Liver (tissue), 9 donors: ENCODE data around the gene OGT. TPM values are rescaled to one million over a fixed set of nuclear protein-coding genes. Genes with fewer than 3 reads are reported as not detected.

Experiments
- DNase-seq: peaks from one replicate; pipeline ENCODE4 v3.0.0-alpha.2; 2017; ENCODE audit warnings: low spot score
- H3K27ac ChIP-seq, 2 donors: one replicate each; pipeline ENCODE4 v1.7.0; 2013; ENCODE audit warnings: inconsistent platforms in 2 of 2, low read length in 2 of 2, control low read depth in 1 of 2, low read depth in 1 of 2, mild to moderate bottlenecking in 1 of 2
- H3K27me3 ChIP-seq, 4 donors: one replicate each; pipeline versions ENCODE4 v1.6.1 to v1.7.0; 2013; ENCODE audit warnings: low read length in 3 of 4, inconsistent platforms in 1 of 4, mild to moderate bottlenecking in 1 of 4, moderate library complexity in 1 of 4; ENCODE audit not compliant: control insufficient read depth in 4 of 4, insufficient read depth in 4 of 4
- H3K36me3 ChIP-seq, 4 donors: one replicate each; pipeline versions ENCODE4 v1.6.1 to v1.7.0; 2013; ENCODE audit warnings: low read length in 3 of 4, mild to moderate bottlenecking in 3 of 4, low read depth in 1 of 4, moderate library complexity in 1 of 4; ENCODE audit not compliant: control insufficient read depth in 4 of 4, insufficient read depth in 3 of 4
- H3K4me1 ChIP-seq, 4 donors: one replicate each; pipeline versions ENCODE4 v1.6.1 to v1.7.0; 2013; ENCODE audit warnings: low read length in 3 of 4, mild to moderate bottlenecking in 3 of 4, moderate library complexity in 1 of 4; ENCODE audit not compliant: control insufficient read depth in 4 of 4, insufficient read depth in 4 of 4
- H3K4me3 ChIP-seq, 3 donors: one replicate each; pipeline versions ENCODE4 v1.6.1 to v1.7.0; 2013; ENCODE audit warnings: low read length in 3 of 3, control low read depth in 1 of 3, low read depth in 1 of 3, mild to moderate bottlenecking in 1 of 3
- H3K9ac ChIP-seq, 2 donors: one replicate each; pipeline ENCODE4 v1.7.0; 2013; ENCODE audit warnings: low read length in 2 of 2, mild to moderate bottlenecking in 2 of 2, moderate library complexity in 2 of 2, control low read depth in 1 of 2, low read depth in 1 of 2
- H3K9me3 ChIP-seq, 4 donors: one replicate each; pipeline versions ENCODE4 v1.6.1 to v1.7.0; 2013; ENCODE audit warnings: low read length in 3 of 4; ENCODE audit not compliant: control insufficient read depth in 4 of 4
- CTCF ChIP-seq: fragments of 150-350 bp; IDR thresholded peaks from 2 replicates; pipeline ENCODE4 v1.5.1; 2017; ENCODE audit warnings: improper control_type of control experiment, low read depth, low read length; ENCODE audit not compliant: missing input control
- FOXA1 ChIP-seq: IDR thresholded peaks from 2 replicates; pipeline ENCODE4 v1.6.1; 2016; ENCODE audit warnings: antibody characterized with exemption
- FOXA2 ChIP-seq: IDR thresholded peaks from 2 replicates; pipeline ENCODE4 v1.6.1; 2016; ENCODE audit warnings: antibody characterized with exemption
- HNF4A ChIP-seq, 2 donors: conservative IDR thresholded peaks; 2 replicates each; pipeline ENCODE4 v1.6.1; 2016; ENCODE audit warnings: antibody characterized with exemption in 2 of 2, mild to moderate bottlenecking in 2 of 2
- HNF4G ChIP-seq: IDR thresholded peaks from 2 replicates; pipeline ENCODE4 v1.6.1; 2016; ENCODE audit warnings: antibody characterized with exemption
- MAX ChIP-seq: IDR thresholded peaks from 2 replicates; pipeline ENCODE4 v1.6.1; 2016; ENCODE audit warnings: antibody characterized with exemption
- RAD21 ChIP-seq, 2 donors: IDR thresholded peaks; 2 replicates each; pipeline ENCODE4 v1.6.1; 2016; ENCODE audit warnings: antibody characterized with exemption in 2 of 2, mild to moderate bottlenecking in 2 of 2
- YY1 ChIP-seq: IDR thresholded peaks from 2 replicates; pipeline ENCODE4 v1.6.1; 2016; ENCODE audit warnings: antibody characterized with exemption, mild to moderate bottlenecking
- ZBTB33 ChIP-seq: IDR thresholded peaks from 2 replicates; pipeline ENCODE4 v1.6.1; 2016; ENCODE audit warnings: antibody characterized with exemption
- WGBS: extraction: QIAGEN DNeasy Blood & Tissue Kit; methylation state at CpG from one replicate; pipeline ENCODE4 v1.1.7; 2013; 5-methylcytosine and 5-hydroxymethylcytosine counted together
- polyA plus RNA-seq, 2 donors: library from polyadenylated mRNA; stranded (reverse) in 1 of 2; unstranded in 1 of 2; fragments of 200-250 nt in 1 of 2; fragments of >200 nt in 1 of 2; fragmentation: Nextera tagmentation in 1 of 2; extraction: Ambion mirVana in 1 of 2; gene quantifications; one replicate each; pipeline versions ENCODE4 v1.2.1 to v1.2.3, GENCODE V29; 2013 to 2015
- total RNA-seq, 2 donors: library from RNA; depleted of rRNA; stranded (reverse); fragments of >200 nt; gene quantifications; one replicate each; pipeline ENCODE4 v1.2.3, GENCODE V29; 2014
- TF ChIP-seq, protein P1 (sequence below): IDR thresholded peaks from 2 replicates; pipeline ENCODE4 v1.6.1; 2016; ENCODE audit warnings: antibody characterized with exemption, mild to moderate bottlenecking
- donor health status: healthy.
- donor health status: healthy.
- donor health status: healthy.
- donor health status: healthy.
- donor health status: healthy.

OGT gene
- total and polyA plus RNA-seq, 4 donors = 10.8 to 72.7 (median 47.3) TPM

GRCh38 chrX:71622032-71622575 lies 89.2 kb downstream of the OGT start:
- TF ChIP-seq FOXA1 = no peak
- TF ChIP-seq MAX = no peak
- TF ChIP-seq RAD21 (IDR thresholded peaks at IDR 0.05) = no peak
- peaks cover 0 to 3% (median 0%) of the 10 kb centered on the region in 4 donors for H3K9me3 ChIP-seq
- H3K36me3 ChIP-seq = no peaks in the 10 kb centered on the region
- WGBS = 82% methylated on average over 9 of the region's 9 CpGs
- no peak overlapping the region for H3K4me3 ChIP-seq
- no peaks in the 10 kb centered on the region for H3K27me3 ChIP-seq
- H3K4me1 ChIP-seq = peaks cover 0 to 7% (median 1%) of the 10 kb centered on the region in 4 donors
- DNase-seq = no peak
- H3K9ac ChIP-seq = no peak overlapping the region
- H3K27ac ChIP-seq = no peak overlapping the region

GRCh38 chrX:71622576-71623450 lies 89.9 kb downstream of the OGT start:
- no peak for TF ChIP-seq HNF4G
- TF ChIP-seq FOXA2 = no peak
- peak; percentile 9 for TF ChIP-seq CTCF
- TF ChIP-seq HNF4A (conservative IDR thresholded peaks at IDR 0.05) = no peak
- DNase-seq = no peak
- H3K36me3 ChIP-seq = no peaks in the 10 kb centered on the region
- H3K27me3 ChIP-seq = no peaks in the 10 kb centered on the region
- H3K4me1 ChIP-seq = peaks cover 0 to 5% (median 1%) of the 10 kb centered on the region in 4 donors
- no peak overlapping the region for H3K4me3 ChIP-seq
- H3K9me3 ChIP-seq = peaks cover 0 to 3% (median 0%) of the 10 kb centered on the region in 4 donors
- 55% methylated on average over 13 of the region's 13 CpGs for WGBS
- H3K27ac ChIP-seq = no peak overlapping the region
- no peak overlapping the region for H3K9ac ChIP-seq

- Histone ChIP-seq H3K36me3 (no peaks in the 10 kb centered on the region), H3K4me3 (no peak overlapping the region), H3K27ac (no peak overlapping the region), H3K4me1 (peaks cover 0 to 2% (median 0%) of the 10 kb centered on the region in 4 donors), H3K9ac (no peak overlapping the region), H3K9me3 (peaks cover 0 to 3% (median 0%) of the 10 kb centered on the region in 4 donors), H3K27me3 (no peaks in the 10 kb centered on the region)
- no peak for DNase-seq
- TF ChIP-seq YY1 = no peak
- TF ChIP-seq FOXA2 = no peak
- no peak for TF ChIP-seq FOXA1
- TF ChIP-seq ZBTB33 = no peak
- TF ChIP-seq, protein P1, sequence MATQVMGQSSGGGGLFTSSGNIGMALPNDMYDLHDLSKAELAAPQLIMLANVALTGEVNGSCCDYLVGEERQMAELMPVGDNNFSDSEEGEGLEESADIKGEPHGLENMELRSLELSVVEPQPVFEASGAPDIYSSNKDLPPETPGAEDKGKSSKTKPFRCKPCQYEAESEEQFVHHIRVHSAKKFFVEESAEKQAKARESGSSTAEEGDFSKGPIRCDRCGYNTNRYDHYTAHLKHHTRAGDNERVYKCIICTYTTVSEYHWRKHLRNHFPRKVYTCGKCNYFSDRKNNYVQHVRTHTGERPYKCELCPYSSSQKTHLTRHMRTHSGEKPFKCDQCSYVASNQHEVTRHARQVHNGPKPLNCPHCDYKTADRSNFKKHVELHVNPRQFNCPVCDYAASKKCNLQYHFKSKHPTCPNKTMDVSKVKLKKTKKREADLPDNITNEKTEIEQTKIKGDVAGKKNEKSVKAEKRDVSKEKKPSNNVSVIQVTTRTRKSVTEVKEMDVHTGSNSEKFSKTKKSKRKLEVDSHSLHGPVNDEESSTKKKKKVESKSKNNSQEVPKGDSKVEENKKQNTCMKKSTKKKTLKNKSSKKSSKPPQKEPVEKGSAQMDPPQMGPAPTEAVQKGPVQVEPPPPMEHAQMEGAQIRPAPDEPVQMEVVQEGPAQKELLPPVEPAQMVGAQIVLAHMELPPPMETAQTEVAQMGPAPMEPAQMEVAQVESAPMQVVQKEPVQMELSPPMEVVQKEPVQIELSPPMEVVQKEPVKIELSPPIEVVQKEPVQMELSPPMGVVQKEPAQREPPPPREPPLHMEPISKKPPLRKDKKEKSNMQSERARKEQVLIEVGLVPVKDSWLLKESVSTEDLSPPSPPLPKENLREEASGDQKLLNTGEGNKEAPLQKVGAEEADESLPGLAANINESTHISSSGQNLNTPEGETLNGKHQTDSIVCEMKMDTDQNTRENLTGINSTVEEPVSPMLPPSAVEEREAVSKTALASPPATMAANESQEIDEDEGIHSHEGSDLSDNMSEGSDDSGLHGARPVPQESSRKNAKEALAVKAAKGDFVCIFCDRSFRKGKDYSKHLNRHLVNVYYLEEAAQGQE = no peak
- WGBS = 85% methylated on average over 3 of the region's 3 CpGs
These were observed 90.8 kb downstream of the OGT start for GRCh38 chrX:71623714-71624113.
